SIG-M5 (cell line): ENCODE results near the gene MTRF1L.
"Not testable (repeated sequence)": the region's sequence is repeated elsewhere in the genome, so short reads cannot be mapped to it uniquely, and the experiment has no call there.

Experiments used
- DNase-seq: peaks from one replicate; lab custom pipeline; 2025; lab: John Stamatoyannopoulos, UW

MTRF1L gene

DNA sequence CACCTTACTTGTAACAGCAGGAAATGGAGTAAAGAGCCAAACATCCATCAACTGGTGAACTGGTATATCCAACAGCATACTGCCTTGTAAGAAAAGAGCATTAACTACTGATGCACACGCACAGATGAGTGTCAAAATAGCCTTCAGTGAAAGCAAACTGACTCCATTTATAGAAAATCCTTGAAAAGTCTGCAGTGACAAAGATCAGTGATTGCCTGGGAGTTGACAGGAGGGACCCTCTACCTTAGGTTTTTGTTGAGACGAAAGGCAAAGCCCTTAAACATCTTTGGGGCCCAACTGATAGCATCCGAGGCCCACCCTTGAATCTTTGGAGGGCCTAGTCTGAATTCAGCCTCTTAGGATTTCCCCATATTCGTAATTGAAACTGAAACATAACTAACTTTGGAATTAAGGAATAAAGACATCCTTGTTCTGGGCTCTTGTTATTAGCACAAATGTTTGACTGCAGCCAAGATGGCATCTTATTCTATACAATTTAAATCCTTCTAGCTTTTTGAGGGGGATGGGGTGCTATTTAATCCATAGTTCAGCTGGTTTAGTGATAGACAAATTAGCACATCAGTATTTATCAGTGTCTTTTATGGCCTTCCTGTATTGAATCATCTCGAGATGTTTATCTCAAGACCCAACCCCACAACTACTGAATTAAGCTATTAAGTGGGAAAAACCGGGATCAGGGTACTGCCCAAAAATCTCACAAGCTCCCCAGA, 32.7 kb downstream of the MTRF1L start:
- DNase-seq = no peak

GRCh38 chr6:152966168-152966894, 36.2 kb downstream of the MTRF1L start:
- not testable (repeated sequence) for DNase-seq

DNA sequence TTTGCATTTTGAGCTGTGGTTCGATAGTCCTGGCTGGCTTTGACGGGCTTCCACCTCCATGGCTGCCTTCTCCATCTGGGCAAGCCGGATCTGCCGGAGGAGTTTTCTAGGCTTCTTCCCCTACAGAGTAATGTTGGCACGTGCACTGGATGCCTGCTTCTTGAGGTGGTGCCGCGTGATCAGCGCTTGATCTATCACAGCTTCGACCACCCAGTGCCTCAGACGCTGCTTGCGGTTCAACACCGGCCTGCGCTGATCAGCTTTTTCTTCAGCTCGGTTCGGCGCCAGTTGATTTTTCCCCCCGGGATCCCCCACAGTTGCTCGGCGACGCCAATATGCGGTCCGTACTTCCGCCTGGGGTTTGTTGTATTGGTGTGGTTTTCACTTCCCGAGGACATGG, 43.2 kb downstream of the MTRF1L start:
- DNase-seq = no peak

DNA sequence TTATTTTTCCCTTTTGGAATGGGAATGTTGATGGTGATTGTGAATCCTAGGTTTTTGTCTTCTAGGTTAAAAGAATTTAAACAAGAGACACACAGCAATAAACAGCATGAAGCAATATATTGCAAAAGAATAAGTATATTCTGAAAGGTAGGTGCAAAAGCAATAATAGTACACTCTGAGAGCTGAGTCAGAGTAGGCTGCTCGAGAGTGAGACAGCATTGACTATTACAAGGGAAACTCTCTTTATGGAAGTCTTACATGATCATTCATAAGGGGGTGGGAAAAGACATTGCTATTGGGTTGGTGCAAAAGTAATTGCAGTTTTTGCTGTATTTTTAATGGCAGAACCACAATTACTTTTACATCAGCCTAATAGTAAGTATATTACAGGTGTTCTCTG, 44.7 kb downstream of the MTRF1L start:
- DNase-seq = no peak

DNA sequence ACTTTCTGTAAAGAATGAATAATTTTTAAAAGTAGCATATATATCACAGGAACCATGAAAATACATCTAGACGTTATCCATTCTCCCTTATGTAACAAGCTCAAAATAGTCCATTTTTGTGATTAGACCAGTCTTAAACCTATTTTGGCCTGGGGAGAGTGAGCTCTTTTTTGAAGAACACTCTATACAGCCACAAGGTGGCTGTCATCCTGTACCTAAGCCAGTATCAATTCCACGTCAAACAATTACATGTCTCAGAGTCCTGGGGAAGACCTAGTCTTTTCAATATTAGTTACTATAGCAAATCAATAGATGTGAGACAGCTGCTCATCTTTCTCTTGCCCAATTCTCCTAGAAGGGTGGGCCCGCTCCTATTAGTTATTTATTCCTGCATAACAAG, 48.1 kb downstream of the MTRF1L start:
- DNase-seq = no peak

- DNase-seq = no peak
These were observed 49.5 kb downstream of the MTRF1L start for GRCh38 chr6:152952866-152953509.

DNA sequence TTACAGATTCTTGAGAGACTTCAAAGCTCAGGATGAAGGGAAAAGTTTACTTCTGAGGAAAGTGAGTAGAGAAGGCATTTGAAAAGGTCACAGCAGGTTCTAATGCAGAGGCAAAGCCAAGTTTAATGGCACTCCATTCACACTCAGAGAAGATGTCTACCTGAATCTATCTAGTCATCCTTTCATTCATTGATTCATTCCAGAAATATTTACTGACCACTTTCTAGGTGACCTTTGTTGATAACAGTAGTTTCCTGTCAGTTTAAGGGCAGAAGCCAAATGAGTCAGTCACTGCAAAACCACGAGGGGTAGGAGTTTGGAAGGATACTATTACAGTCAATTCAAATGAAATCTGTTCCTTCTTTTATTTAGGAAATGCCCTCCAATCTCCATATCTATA, 50.5 kb downstream of the MTRF1L start:
- DNase-seq = no peak

DNA sequence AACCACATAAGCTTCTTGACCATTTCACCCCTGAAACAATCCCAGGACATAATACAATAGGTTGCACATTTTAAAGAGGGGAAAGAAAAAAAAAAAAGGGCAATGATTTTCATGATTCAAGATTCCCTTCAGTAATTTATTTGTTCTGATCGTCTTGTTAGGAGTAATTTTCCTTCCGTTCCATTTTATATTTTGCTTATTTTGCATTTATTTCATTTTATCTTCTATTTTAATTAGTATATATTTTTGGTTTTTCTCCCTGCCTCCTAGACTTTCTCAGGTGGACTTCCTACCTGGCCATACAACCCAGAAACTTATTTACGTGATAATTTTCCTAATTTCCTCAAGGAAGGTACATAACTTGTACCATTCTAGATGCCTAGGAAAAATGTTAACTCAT, 52.3 kb downstream of the MTRF1L start:
- no peak for DNase-seq

DNA sequence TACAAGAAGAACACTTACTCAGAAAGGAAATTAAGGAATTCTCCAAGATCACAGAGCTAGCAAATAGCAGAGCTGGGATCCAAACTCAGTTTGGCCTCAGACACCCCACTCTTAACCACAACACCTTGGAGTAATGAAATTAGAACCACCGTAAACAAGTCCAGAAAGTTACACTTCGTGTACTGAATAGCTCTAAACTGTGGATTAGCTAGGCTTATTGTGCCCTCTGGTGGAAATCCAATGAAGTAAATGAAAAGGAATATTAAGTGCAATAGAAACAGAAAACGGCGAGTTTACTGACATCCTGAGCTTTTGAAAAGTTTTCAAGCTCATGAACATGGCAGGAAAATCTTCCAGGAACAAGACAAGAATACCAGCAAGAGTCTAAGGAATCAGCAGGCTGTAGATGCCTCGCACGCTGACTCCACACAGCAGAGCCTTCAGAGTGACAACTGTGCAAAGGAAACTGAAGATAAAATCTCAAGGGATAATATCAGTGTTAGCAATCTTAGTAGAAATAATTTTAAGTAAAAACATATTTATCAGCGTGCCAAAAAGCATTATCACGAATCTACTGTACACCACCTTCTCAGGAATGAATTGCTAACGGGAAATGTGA, 54.2 kb downstream of the MTRF1L start:
- DNase-seq = no peak

GRCh38 chr6:152946995-152947394, 55.5 kb downstream of the MTRF1L start:
- no peak for DNase-seq

DNA sequence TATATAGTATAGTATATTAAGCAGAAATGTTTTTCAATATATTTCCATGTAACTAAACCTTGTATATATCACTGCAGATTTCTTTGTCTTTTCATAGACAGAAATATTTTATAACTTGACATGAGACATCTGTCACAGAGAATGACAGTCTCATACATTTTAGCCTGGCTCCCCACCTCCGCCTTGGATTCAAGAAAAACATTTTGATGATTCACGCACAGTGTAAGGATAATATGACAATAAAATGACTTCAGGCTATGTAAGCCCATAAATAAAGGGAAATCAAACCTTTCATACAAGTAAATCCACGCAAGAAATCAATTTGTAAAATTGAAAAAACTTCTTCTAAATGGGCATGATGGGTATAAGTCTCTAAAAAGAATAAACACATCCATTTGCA, 56.0 kb downstream of the MTRF1L start:
- no peak for DNase-seq

- no peak for DNase-seq
These were observed 59.1 kb downstream of the MTRF1L start for GRCh38 chr6:152943260-152943897.

DNA sequence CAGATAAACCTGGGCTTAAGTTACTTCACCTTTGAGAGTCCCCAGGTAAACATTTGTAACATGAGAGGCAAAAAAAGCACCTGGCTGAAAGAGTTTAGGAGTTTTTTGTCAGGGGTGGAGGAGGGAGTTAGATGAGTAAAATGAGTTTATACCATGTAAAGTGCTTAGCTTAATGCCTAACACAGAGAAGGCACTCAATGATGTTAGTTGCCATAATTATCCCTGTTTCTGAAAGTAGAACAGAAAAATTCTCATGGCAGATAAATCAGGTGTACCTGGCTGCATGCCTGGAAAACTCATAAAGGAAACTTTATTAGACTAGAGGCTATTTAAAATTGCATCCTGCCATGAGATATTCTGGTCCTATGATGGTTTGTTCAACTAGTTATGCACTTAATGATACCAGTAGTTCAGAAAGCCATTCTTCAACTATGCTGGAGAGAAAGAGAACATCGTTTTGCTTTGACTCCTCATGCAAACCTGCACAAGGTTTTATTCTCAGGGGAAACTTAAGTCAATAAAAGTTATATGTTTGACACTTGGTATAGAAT, 60.1 kb downstream of the MTRF1L start:
- no peak for DNase-seq

DNA sequence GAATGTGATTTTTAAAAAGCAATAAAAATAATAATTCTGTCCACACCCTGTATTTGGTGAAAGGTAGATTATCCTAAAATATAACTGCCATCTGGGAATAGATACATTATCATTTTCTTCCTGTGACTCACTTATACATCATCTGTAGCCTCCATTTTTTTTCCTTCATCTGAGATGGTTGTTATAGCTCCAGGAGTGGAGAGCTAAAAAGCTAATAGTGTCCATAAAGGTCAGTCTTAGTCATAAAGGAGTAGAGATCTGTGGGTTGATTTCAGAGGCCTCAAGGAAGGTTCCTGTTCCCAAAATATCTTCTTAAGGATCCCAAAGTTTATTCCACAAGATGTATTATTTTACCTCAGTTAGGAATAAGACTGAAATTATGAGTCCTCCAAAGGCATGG, 60.8 kb downstream of the MTRF1L start:
- DNase-seq = no peak
